Ammon's horn (tissue), 1 donor: ENCODE results near the gene SLC41A3.
"Not testable (repeated sequence)": the region's sequence is repeated elsewhere in the genome, so short reads cannot be mapped to it uniquely, and the experiment has no call there.

Source experiments
- DNase-seq: peaks from one replicate; pipeline ENCODE4 v3.0.0-alpha.2; 2016; ENCODE audit warnings: low spot score

The SLC41A3 gene

GRCh38 chr3:126053513-126053912 is 30.4 kb downstream of the SLC41A3 start:
- no peak for DNase-seq

- DNase-seq, result no peak
These were observed 31.5 kb downstream of the SLC41A3 start for GRCh38 chr3:126052196-126053058.

DNA sequence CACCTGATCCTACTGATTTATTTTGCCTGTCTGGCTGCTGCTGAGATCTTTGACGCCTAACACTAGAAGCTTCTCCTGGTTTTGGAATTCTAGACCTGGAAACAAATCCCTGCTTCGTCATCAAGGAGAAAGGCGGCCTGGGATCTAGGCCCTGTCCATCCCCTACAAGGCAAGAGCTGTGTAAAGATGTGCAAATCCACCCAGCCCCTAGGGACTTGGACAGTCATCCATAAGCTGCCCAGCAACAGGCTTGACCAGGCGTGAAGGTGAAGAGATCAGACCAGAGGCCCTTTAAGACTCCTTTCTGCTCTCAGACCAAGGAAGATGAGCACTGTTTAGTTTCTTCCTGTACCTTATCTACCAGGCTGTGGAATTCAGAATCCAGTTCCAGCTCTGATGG is 32.2 kb downstream of the SLC41A3 start:
- no peak for DNase-seq

DNA sequence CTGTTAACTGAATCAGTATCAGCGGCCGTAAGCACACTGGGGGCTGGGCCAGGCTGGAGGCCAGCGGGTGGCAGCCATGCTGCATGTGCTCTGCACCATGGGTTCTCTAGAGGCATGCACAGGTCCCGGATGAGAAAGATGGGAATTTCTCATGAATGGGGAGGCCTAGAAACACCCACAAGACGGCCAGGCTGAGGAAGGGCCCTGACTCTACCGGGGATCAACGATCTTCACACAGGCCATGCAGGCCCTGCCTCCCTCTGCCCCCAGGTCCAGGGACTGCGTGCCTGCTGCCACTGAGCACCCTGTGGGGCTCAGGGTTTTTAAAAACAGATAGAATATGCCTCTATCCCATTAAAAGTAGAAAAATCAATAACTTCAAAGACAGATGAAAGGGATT is 32.7 kb downstream of the SLC41A3 start:
- DNase-seq, result no peak

DNA sequence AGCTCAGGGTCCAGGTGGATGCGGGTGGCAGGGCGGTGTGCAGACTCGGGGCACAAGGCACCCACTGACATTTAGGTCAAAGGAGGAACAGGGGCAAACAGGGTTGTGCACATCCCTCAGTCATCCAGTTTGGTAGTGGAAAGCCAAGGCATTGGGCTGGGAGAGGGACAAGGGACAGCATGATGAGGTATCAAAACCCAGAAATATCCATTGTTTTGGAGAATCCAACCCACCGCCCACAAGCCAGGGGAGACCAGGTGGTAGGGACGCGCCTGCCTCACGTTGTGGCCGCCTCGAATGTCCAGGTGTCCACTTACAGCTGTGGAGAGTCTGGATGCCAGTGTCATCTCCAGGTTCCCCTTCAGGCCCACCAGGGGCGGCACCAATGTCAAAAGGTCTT is 33.3 kb downstream of the SLC41A3 start:
- DNase-seq, result no peak

DNA sequence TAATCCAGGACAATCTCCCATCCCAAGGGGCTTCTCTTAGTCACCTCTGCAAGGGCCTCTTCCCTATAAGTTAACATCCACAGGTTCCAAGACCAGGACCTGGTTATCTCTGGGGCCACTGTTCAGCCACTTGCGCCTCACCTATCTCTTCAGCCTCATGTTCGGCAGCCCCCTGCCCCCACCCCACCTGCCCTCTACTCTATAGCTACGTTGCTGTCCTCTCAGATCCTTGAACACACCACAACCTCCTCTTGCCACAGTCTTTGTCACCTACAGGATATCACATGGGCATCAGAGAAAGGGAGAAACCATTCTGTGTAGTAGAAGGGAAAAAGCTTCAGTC is 33.9 kb downstream of the SLC41A3 start:
- no peak for DNase-seq

- DNase-seq, result no peak
These were observed 34.5 kb downstream of the SLC41A3 start for GRCh38 chr3:126049289-126050049.

- no peak for DNase-seq
These were observed 43.5 kb downstream of the SLC41A3 start for GRCh38 chr3:126040386-126040785.

DNA sequence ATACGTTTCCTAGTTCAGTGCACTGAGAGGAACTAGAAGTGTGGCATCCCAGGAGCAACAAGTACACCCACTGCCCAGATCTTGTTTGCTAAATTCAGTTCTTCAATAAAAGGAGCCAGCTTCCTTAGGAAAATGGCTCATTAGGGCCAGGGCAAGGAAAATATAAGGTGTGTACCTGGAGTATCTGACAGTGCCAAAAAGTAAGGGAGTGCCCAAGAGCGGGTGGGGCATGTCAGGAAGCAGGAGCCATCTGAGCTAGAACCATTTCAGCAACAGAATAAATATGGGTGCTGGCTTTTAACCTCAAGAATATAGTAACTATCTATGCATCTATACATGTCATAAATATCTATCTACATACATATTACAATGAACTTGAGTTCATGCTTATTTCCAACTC is 44.1 kb downstream of the SLC41A3 start:
- no peak for DNase-seq

DNA sequence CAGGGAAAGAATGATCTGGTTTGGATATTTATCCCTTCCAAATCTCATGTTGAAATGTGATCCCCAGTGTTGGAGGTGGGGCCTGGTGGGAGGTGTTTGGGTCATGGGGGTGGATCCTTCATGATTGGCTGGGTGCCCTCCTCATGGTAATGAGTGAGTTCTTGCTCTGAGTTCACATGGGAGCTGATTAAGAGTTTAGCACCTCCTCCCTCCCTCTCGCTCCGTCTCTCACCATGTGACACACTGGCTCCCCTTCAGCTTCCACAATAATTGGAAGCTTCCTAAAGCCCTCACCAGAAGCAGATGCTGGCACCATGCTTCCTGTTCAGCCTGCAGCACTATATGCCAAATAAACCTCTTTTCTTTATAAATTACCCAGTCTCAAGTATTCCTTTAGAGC is 45.1 kb downstream of the SLC41A3 start:
- DNase-seq, result not testable (repeated sequence)

DNA sequence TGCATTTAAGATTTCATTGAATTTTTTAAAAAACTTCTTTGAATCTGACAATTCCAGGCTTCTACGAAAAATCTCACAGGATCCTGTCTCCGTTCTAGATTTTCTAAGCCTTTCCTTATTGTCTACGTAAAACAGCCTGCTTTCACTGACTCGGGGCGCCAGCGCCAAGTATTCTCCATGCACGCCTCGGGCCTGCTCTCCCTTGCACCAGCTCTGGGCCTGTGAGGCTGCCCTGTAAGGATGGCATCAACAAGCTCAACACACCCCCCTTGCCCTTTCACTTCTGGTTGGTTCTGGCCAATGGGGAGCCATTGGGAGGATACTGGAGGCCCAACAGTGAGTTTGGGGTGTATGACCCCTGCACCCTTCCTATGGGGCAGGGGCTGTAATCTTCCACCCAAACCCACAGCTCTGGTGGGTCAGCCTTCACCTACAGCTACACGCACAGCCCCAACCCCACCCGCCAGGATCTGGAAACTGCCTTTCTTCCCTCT is 47.8 kb downstream of the SLC41A3 start:
- DNase-seq, result no peak

- no peak for DNase-seq
These were observed 48.4 kb downstream of the SLC41A3 start for GRCh38 chr3:126035362-126036050.

DNA sequence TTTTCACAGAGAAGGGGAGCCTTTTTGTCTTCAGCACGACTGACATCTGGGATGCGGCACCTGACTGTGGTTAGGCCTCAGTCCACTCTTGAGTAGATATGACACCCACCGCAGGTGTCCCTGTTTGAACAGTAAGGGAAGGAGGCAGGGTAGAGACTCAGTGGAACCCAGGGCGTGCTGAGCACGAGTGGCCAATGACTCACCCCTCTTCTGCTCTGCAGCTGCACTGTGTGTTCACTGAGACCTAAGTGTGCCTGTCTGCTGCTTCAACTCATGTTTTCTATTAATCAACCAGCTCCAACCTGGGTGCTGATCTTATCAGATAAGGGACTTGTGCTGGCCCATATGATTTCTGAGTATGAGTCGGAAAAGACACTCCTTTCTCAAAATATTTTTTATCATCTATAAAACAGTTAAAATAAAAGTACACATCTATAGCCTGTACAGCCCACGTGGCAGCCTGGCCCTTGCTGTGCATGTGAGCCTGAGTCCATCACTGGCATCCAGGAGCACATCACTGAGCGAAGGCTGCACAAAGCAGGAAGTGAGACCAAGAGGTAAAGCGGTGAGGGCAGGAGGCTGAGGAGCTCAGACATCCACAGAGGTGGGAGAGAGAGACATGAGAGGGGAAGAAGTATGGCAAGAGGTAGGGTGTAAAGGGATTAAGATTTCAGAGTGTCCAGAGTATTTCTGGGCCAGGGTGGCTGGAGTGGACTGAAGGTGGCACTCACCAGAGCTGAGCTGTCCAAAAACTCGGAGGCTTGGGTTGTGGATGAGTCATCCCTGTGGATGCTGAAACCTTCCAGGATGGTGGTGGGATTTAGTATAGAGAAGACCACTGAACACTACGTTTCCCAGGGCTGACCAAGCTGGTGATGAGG is 49.2 kb downstream of the SLC41A3 start:
- no peak for DNase-seq

GRCh38 chr3:126033765-126034164 is 50.2 kb downstream of the SLC41A3 start:
- no peak for DNase-seq

DNA sequence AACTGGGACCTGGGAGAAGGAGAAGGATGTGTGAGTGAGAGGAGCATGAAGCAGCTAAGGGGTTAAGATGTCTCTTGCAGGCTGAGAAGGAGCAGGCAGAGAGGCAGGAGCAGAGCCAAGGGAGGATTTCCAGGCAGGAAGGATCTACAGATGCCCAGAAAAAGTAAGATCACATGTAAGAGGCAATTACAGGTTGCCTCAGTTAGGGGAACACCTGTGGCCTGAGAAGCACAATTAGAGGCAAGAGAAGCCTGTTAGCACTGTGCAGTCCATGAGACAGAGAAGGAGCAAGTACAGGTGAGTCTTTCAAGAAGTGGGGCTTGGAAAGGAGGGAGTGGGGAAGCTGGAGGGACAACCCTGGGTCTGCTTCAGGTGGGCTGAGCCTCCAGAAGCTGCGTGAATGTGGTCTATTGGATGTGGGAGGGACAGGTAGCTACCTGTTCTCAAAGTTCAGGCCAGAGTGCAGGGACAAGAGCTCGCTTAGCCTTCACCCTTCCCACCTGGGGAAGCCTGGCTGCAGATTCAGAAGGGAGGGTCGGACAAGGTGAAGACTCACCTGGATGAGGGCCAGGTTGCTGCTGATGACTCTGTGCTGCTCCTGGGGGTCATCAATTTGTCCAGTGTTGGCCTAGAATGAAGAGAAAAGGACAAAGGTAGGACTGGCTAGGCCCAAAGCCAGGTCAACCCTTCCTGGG is 50.7 kb downstream of the SLC41A3 start:
- no peak for DNase-seq

- no peak for DNase-seq
These were observed 51.9 kb downstream of the SLC41A3 start for GRCh38 chr3:126031981-126032471.

DNA sequence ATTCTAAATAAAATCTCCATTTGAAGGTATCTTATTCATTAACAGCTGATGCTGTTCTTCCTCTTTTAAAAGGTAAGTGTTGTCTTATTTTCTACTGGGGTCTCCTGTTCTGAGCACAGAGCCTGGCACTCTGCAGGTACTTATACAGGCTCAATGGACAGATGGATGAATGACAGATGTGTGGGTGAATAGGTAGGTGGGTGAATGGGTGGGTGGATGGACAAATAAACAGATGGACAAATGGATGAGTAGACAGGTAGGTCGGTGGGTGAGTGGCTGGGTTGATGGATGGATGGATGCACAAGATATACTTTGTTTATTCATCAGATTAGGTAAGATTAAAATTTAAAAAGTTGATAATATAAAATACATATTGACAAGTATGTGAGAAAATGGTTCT is 53.5 kb downstream of the SLC41A3 start:
- DNase-seq, result no peak

GRCh38 chr3:126029241-126029640 is 54.7 kb downstream of the SLC41A3 start:
- DNase-seq, result no peak

DNA sequence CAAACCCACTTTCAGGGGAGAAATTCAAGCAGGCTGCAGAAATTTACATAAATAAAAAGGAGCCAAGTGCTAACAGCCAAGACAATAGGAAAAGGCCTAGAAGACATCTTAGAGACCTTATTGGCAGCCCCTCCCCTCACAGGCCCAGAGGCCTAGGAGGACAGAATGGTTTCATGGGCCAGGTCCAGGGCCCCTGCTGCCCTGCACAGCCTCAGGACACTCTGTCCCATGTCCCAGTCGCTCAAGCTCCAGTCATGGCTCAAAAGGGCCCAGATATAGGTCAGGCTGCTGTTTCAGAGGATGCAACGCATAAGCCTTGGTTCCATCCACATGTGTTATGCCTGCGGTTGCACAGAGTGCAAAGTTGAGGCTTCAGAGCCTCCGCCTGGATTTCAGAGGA is 55.8 kb downstream of the SLC41A3 start:
- DNase-seq, result no peak

GRCh38 chr3:126026761-126027160 is 57.2 kb downstream of the SLC41A3 start:
- no peak for DNase-seq

- DNase-seq, result no peak
These were observed 57.6 kb downstream of the SLC41A3 start for GRCh38 chr3:126026277-126026751.
